SK-N-SH (cell line): Measurements from ENCODE around the gene TAC4. TPM values are rescaled to one million over a fixed set of nuclear protein-coding genes. Genes with fewer than 3 reads are reported as not detected.

Source experiments
- CTCF ChIA-PET: fragments of 300-600, 350-600 bp; formaldehyde crosslinking; extraction: SDS; loops from one replicate; lab custom pipeline; 2021; lab: Yijun Ruan, JAX
- POLR2A ChIA-PET: fragments of 350-600 bp; sonication (Branson Sonifier 250); formaldehyde crosslinking; extraction: SDS; loops from one replicate; lab custom pipeline; 2020; ENCODE audit warnings: antibody characterized with exemption, inconsistent platforms; lab: Yijun Ruan, JAX
- DNase-seq: peaks from one replicate; pipeline ENCODE4 v3.0.0; 2012
- H2AFZ ChIP-seq: fragments of 200-600 bp; sonication (generic); 2 replicates; pipeline ENCODE4 v1.8.1; 2016; ENCODE audit warnings: antibody characterized with exemption, mild to moderate bottlenecking, low read depth
- H3F3A ChIP-seq: fragments of 200-600 bp; sonication (generic); replicated peaks from 2 replicates; pipeline ENCODE3; 2016; ENCODE audit warnings: antibody characterized with exemption, mild to moderate bottlenecking; ENCODE audit not compliant: insufficient read depth
- H3K27ac ChIP-seq, 2 experiments: fragments of 200-500 bp in 1 of 2; fragments of 200-600 bp in 1 of 2; sonication (Bioruptor generic) in 1 of 2; sonication (generic), shearing (Covaris generic) in 1 of 2; 2 replicates each; pipeline versions ENCODE4 v1.5.1 to v1.6.1; 2014 to 2016; ENCODE audit warnings: low read depth in 2 of 2, inconsistent platforms in 1 of 2, low read length in 1 of 2, mild to moderate bottlenecking in 1 of 2, mixed read lengths in 1 of 2
- H3K27me3 ChIP-seq: fragments of 200-600 bp; sonication (generic), shearing (Covaris generic); 2 replicates; pipeline ENCODE4 v1.6.1; 2016; ENCODE audit warnings: mixed run types; ENCODE audit not compliant: insufficient read depth
- H3K36me3 ChIP-seq, 2 experiments: fragments of 200-500 bp in 1 of 2; fragments of 200-600 bp in 1 of 2; sonication (Bioruptor generic) in 1 of 2; sonication (generic) in 1 of 2; replicated peaks in 1 of 2; 2 replicates each; pipeline versions ENCODE3 to v1.5.1; 2014 to 2016; ENCODE audit warnings: low read length in 1 of 2, mild to moderate bottlenecking in 1 of 2; ENCODE audit not compliant: insufficient read depth in 2 of 2, control insufficient read depth in 1 of 2
- H3K4me1 ChIP-seq, 2 experiments: fragments of 200-500 bp in 1 of 2; fragments of 200-600 bp in 1 of 2; sonication (Bioruptor generic) in 1 of 2; sonication (generic), shearing (Covaris generic) in 1 of 2; 2 replicates each; pipeline versions ENCODE4 v1.5.1 to v1.6.1; 2014 to 2016; ENCODE audit warnings: low read depth in 1 of 2, low read length in 1 of 2, mixed run types in 1 of 2; ENCODE audit not compliant: insufficient read depth in 2 of 2, control insufficient read depth in 1 of 2
- H3K4me2 ChIP-seq: fragments of 200-600 bp; sonication (generic), shearing (Covaris generic); 2 replicates; pipeline ENCODE4 v1.6.1; 2017; ENCODE audit warnings: mixed run types
- H3K4me3 ChIP-seq, 2 experiments: fragments of 200-500 bp in 1 of 2; fragments of 200-600 bp in 1 of 2; sonication (Bioruptor generic) in 1 of 2; sonication (generic), shearing (Covaris generic) in 1 of 2; 2 replicates each; pipeline versions ENCODE4 v1.5.1 to v1.8.1; 2014 to 2016; ENCODE audit warnings: low read depth in 2 of 2, inconsistent platforms in 1 of 2, low read length in 1 of 2, mild to moderate bottlenecking in 1 of 2, mixed read lengths in 1 of 2, moderate library complexity in 1 of 2
- H3K79me2 ChIP-seq: fragments of 200-600 bp; sonication (generic); 2 replicates; pipeline ENCODE4 v1.8.1; 2017; ENCODE audit warnings: mild to moderate bottlenecking; ENCODE audit not compliant: insufficient read depth
- H3K9ac ChIP-seq: fragments of 200-600 bp; sonication (generic); 2 replicates; pipeline ENCODE4 v1.6.1; 2017; ENCODE audit warnings: mixed run types
- H3K9me2 ChIP-seq: fragments of 200-600 bp; sonication (generic); 2 replicates; pipeline ENCODE4 v1.6.1; 2017; ENCODE audit warnings: mixed run types
- H3K9me3 ChIP-seq: fragments of 200-600 bp; sonication (generic); 2 replicates; pipeline ENCODE4 v1.6.1; 2017; ENCODE audit warnings: mixed run types, mild to moderate bottlenecking, moderate library complexity
- H4K20me1 ChIP-seq: fragments of 200-600 bp; sonication (generic); 2 replicates; pipeline ENCODE4 v1.6.1; 2017; ENCODE audit warnings: mild to moderate bottlenecking, mixed run types; ENCODE audit not compliant: insufficient read depth
- ELF1 ChIP-seq: IDR thresholded peaks from 2 replicates; pipeline ENCODE4 v1.4.0; 2012
- EZH2phosphoT487 ChIP-seq: fragments of 200-600 bp; sonication (generic); IDR thresholded peaks from 2 replicates; pipeline ENCODE4 v1.6.1; 2017; ENCODE audit warnings: low read depth, mixed run types, mild to moderate bottlenecking, antibody characterized with exemption, moderate library complexity, borderline replicate concordance
- FOXJ3 ChIP-seq: sonication (generic); formaldehyde crosslinking; IDR thresholded peaks from 2 replicates; pipeline ENCODE4 v1.5.1; 2020; ENCODE audit warnings: mild to moderate bottlenecking, missing genetic modification reagents
- FOXM1 ChIP-seq: IDR thresholded peaks from 2 replicates; pipeline ENCODE4 v1.4.0; 2012; ENCODE audit warnings: low read depth, mild to moderate bottlenecking
- JUND ChIP-seq: IDR thresholded peaks from 2 replicates; pipeline ENCODE4 v1.4.0; 2012
- MXI1 ChIP-seq: IDR thresholded peaks from 2 replicates; pipeline ENCODE4 v1.6.1; 2012; ENCODE audit warnings: mild to moderate bottlenecking, low read depth, low read length, improper control_type of control experiment
- NFIC ChIP-seq: IDR thresholded peaks from 2 replicates; pipeline ENCODE4 v1.4.0; 2012; ENCODE audit warnings: borderline replicate concordance
- POLR2AphosphoS5 ChIP-seq: IDR thresholded peaks from 2 replicates; pipeline ENCODE4 v1.6.1; 2012; ENCODE audit warnings: low read depth, low read length
- RCOR1 ChIP-seq: fragments of 150-350 bp; IDR thresholded peaks from 2 replicates; pipeline ENCODE4 v1.6.1; 2017; ENCODE audit warnings: antibody characterized with exemption, low read length
- RFX5 ChIP-seq: IDR thresholded peaks from 2 replicates; pipeline ENCODE4 v1.6.1; 2012; ENCODE audit warnings: mild to moderate bottlenecking, improper control_type of control experiment, low read length
- RXRA ChIP-seq: IDR thresholded peaks from 2 replicates; pipeline ENCODE4 v1.4.0; 2012; ENCODE audit warnings: low read depth, mild to moderate bottlenecking, borderline replicate concordance
- SIN3A ChIP-seq: IDR thresholded peaks from 2 replicates; pipeline ENCODE4 v1.6.1; 2012; ENCODE audit warnings: low read depth, mild to moderate bottlenecking, low read length, moderate library complexity, borderline replicate concordance
- TAF1 ChIP-seq: IDR thresholded peaks from 2 replicates; pipeline ENCODE4 v1.6.1; 2012; ENCODE audit warnings: low read depth, mild to moderate bottlenecking, low read length, moderate library complexity, borderline replicate concordance
- TEAD4 ChIP-seq: IDR thresholded peaks from 2 replicates; pipeline ENCODE4 v1.4.0; 2012; ENCODE audit warnings: mild to moderate bottlenecking, borderline replicate concordance; ENCODE audit not compliant: insufficient read depth
- WGBS: methylation state at CpG from one replicate; pipeline ENCODE4 v1.1.6; 2017; ENCODE audit warnings: low lambda C conversion rate; 5-methylcytosine and 5-hydroxymethylcytosine counted together
- polyA plus RNA-seq, 3 experiments: library from polyadenylated mRNA; depleted of rRNA; stranded (reverse); fragments of >200 nt; gene quantifications; 2 replicates each; pipeline ENCODE4 v1.2.3, GENCODE V29; 2012
- TF ChIP-seq, protein P1 (sequence below): fragments of 150-350 bp; IDR thresholded peaks from 2 replicates; pipeline ENCODE4 v1.6.1; 2016; ENCODE audit warnings: mild to moderate bottlenecking, low read depth, low read length
- TF ChIP-seq, protein P2 (sequence below): IDR thresholded peaks from 2 replicates; pipeline ENCODE4 v1.4.0; 2012; ENCODE audit warnings: low read depth, borderline replicate concordance
- TF ChIP-seq, protein P3 (sequence below): IDR thresholded peaks from 2 replicates; pipeline ENCODE4; 2012
- TF ChIP-seq, protein P4 (sequence below): fragments of 150-350 bp; IDR thresholded peaks from 2 replicates; pipeline ENCODE4 v1.6.1; 2017; ENCODE audit warnings: antibody characterized with exemption, low read length, low read depth, borderline replicate concordance
- TF ChIP-seq, protein P5 (sequence below): fragments of 200-600 bp; sonication (generic); IDR thresholded peaks from 2 replicates; pipeline ENCODE4 v1.6.1; 2017; ENCODE audit warnings: antibody characterized with exemption, mild to moderate bottlenecking, moderate library complexity

Gene TAC4
- polyA plus RNA-seq, 1 of the 3 experiments (the other 2 are of a cell fraction), result not detected

DNA sequence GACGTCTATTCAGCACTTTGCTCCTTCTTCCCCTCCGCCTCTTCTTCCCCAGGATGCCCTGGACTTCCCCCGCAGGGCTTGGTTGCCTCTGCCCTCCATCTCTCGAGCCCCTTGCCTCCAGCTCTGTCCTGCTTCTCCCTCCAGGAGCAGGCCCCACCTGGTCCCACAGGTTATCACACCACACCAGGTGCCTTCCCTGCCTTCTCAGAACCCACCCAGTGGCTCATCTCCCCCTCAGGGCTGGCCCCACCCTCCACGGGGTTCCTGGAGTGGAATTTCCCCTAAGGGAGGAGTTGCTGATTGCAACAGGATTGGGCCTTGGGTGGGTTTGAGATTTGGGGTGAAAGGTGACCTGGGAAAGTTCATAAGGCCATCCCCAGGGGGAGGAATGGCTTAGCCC lies 49.0 kb upstream of the TAC4 start:
- Histone ChIP-seq H3K27ac (no peak overlapping the region), H2AFZ (no peak overlapping the region), H3K9ac (no peak overlapping the region), H3K4me2 (no peak overlapping the region), H3K9me3 (no peaks in the 10 kb centered on the region), H3K27me3 (peaks cover 100% of the 10 kb centered on the region), H3K4me3 (no peak overlapping the region), H4K20me1 (no peaks in the 10 kb centered on the region), H3F3A (no peaks in the 10 kb centered on the region), H3K36me3 (no peaks in the 10 kb centered on the region), H3K4me1 (no peaks in the 10 kb centered on the region; a peak in 1 of 4 replicates), H3K79me2 (no peaks in the 10 kb centered on the region), H3K9me2 (no peaks in the 10 kb centered on the region)
- WGBS, result 32% methylated on average over 5 of the region's 5 CpGs
- CTCF ChIA-PET, result interaction anchor here (3.3 to 14.0 kb wide), 2 partner anchors 16 to 100 kb away, joined by 16 to 170 read pairs; partner anchors contain the start of gene DLX3
- DNase-seq, result no peak
- POLR2A ChIA-PET, result no interaction called here
- TF ChIP-seq, protein P1, sequence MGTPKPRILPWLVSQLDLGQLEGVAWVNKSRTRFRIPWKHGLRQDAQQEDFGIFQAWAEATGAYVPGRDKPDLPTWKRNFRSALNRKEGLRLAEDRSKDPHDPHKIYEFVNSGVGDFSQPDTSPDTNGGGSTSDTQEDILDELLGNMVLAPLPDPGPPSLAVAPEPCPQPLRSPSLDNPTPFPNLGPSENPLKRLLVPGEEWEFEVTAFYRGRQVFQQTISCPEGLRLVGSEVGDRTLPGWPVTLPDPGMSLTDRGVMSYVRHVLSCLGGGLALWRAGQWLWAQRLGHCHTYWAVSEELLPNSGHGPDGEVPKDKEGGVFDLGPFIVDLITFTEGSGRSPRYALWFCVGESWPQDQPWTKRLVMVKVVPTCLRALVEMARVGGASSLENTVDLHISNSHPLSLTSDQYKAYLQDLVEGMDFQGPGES, result no peak
- TF ChIP-seq RXRA, result no peak
- TF ChIP-seq RCOR1, result no peak
- no peak for TF ChIP-seq FOXJ3
- no peak for TF ChIP-seq JUND
- TF ChIP-seq RFX5, result no peak
- TF ChIP-seq FOXM1, result no peak
- TF ChIP-seq, protein P2, sequence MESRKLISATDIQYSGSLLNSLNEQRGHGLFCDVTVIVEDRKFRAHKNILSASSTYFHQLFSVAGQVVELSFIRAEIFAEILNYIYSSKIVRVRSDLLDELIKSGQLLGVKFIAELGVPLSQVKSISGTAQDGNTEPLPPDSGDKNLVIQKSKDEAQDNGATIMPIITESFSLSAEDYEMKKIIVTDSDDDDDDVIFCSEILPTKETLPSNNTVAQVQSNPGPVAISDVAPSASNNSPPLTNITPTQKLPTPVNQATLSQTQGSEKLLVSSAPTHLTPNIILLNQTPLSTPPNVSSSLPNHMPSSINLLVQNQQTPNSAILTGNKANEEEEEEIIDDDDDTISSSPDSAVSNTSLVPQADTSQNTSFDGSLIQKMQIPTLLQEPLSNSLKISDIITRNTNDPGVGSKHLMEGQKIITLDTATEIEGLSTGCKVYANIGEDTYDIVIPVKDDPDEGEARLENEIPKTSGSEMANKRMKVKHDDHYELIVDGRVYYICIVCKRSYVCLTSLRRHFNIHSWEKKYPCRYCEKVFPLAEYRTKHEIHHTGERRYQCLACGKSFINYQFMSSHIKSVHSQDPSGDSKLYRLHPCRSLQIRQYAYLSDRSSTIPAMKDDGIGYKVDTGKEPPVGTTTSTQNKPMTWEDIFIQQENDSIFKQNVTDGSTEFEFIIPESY, result no peak
- TF ChIP-seq, protein P3, sequence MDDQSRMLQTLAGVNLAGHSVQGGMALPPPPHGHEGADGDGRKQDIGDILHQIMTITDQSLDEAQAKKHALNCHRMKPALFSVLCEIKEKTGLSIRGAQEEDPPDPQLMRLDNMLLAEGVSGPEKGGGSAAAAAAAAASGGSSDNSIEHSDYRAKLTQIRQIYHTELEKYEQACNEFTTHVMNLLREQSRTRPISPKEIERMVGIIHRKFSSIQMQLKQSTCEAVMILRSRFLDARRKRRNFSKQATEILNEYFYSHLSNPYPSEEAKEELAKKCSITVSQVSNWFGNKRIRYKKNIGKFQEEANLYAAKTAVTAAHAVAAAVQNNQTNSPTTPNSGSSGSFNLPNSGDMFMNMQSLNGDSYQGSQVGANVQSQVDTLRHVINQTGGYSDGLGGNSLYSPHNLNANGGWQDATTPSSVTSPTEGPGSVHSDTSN, result no peak
- no peak for TF ChIP-seq MXI1
- no peak for TF ChIP-seq TAF1
- TF ChIP-seq SIN3A, result no peak
- no peak for TF ChIP-seq EZH2phosphoT487
- TF ChIP-seq, protein P4, sequence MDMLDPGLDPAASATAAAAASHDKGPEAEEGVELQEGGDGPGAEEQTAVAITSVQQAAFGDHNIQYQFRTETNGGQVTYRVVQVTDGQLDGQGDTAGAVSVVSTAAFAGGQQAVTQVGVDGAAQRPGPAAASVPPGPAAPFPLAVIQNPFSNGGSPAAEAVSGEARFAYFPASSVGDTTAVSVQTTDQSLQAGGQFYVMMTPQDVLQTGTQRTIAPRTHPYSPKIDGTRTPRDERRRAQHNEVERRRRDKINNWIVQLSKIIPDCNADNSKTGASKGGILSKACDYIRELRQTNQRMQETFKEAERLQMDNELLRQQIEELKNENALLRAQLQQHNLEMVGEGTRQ, result no peak
- no peak for TF ChIP-seq ELF1
- TF ChIP-seq POLR2AphosphoS5, result no peak
- no peak for TF ChIP-seq NFIC
- TF ChIP-seq, protein P5, sequence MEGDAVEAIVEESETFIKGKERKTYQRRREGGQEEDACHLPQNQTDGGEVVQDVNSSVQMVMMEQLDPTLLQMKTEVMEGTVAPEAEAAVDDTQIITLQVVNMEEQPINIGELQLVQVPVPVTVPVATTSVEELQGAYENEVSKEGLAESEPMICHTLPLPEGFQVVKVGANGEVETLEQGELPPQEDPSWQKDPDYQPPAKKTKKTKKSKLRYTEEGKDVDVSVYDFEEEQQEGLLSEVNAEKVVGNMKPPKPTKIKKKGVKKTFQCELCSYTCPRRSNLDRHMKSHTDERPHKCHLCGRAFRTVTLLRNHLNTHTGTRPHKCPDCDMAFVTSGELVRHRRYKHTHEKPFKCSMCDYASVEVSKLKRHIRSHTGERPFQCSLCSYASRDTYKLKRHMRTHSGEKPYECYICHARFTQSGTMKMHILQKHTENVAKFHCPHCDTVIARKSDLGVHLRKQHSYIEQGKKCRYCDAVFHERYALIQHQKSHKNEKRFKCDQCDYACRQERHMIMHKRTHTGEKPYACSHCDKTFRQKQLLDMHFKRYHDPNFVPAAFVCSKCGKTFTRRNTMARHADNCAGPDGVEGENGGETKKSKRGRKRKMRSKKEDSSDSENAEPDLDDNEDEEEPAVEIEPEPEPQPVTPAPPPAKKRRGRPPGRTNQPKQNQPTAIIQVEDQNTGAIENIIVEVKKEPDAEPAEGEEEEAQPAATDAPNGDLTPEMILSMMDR, result no peak
- no peak for TF ChIP-seq TEAD4
